ENCODE data around the gene GAS7. TPM values are rescaled to one million over a fixed set of nuclear protein-coding genes. Genes with fewer than 3 reads are reported as not detected.

GAS7 gene
- total RNA-seq, 4 donors from 2014 or later, result 242 to 309 (median 264) TPM

GRCh38 chr17:9951803-9952202 is 246.6 kb downstream of the GAS7 start:
- DNase-seq (ENCODE audit: low spot score in 2 of 2), result no peak
- Histone ChIP-seq H3K36me3 (peaks cover 0 to 24% (median 0%) of the 10 kb centered on the region in 3 donors), H3K4me3 (no peak overlapping the region), H3K27me3 (no peaks in the 10 kb centered on the region), H3K27ac (no peak overlapping the region), H3K4me1 (peaks cover 0 to 39% (median 2%) of the 10 kb centered on the region in 4 donors), H3K9me3 (no peaks in the 10 kb centered on the region)
- TF ChIP-seq CTCF (IDR thresholded peaks at IDR 0.05), result no peak
- TF ChIP-seq POLR2A (IDR thresholded peaks at IDR 0.05), result no peak
- TF ChIP-seq EP300 (IDR thresholded peaks at IDR 0.05), result no peak
- 53 to 69% methylated on average over 5 of the region's 5 CpGs for WGBS, 2 donors

GRCh38 chr17:9948928-9949327 is 249.5 kb downstream of the GAS7 start:
- Histone ChIP-seq H3K27ac (peak overlapping the region in 1 of 4 donors; percentile 58), H3K9me3 (no peaks in the 10 kb centered on the region), H3K4me1 (peaks cover 0 to 21% (median 2%) of the 10 kb centered on the region in 4 donors), H3K36me3 (peaks cover 0 to 44% (median 0%) of the 10 kb centered on the region in 3 donors), H3K4me3 (no peak overlapping the region), H3K27me3 (no peaks in the 10 kb centered on the region)
- 53 to 55% methylated on average over 10 of the region's 10 CpGs for WGBS, 2 donors
- peak; percentile 31 to 37 for DNase-seq (ENCODE audit: low spot score in 2 of 2)
- TF ChIP-seq CTCF (IDR thresholded peaks at IDR 0.05) (no peak), POLR2A (IDR thresholded peaks at IDR 0.05) (no peak), EP300 (IDR thresholded peaks at IDR 0.05) (peak in 1 of 2 donors; percentile 19)

GRCh38 chr17:9944704-9945103 is 253.7 kb downstream of the GAS7 start:
- H3K27ac ChIP-seq, result no peak overlapping the region
- peaks cover 0 to 13% (median 2%) of the 10 kb centered on the region in 4 donors for H3K4me1 ChIP-seq
- no peaks in the 10 kb centered on the region for H3K27me3 ChIP-seq
- TF ChIP-seq CTCF (IDR thresholded peaks at IDR 0.05) (no peak), EP300 (IDR thresholded peaks at IDR 0.05) (no peak), POLR2A (IDR thresholded peaks at IDR 0.05) (no peak)
- peaks cover 0 to 74% (median 6%) of the 10 kb centered on the region in 3 donors for H3K36me3 ChIP-seq
- 81% methylated on average over 7 of the region's 7 CpGs for WGBS, 2 donors
- no peaks in the 10 kb centered on the region for H3K9me3 ChIP-seq
- DNase-seq (ENCODE audit: low spot score in 2 of 2), result no peak
- no peak overlapping the region for H3K4me3 ChIP-seq

- Histone ChIP-seq H3K27me3 (no peaks in the 10 kb centered on the region), H3K4me1 (peaks cover 0 to under 1% (median 0%) of the 10 kb centered on the region in 4 donors), H3K9me3 (peaks cover 0 to 6% (median 0%) of the 10 kb centered on the region in 4 donors), H3K27ac (peak overlapping the region in 1 of 4 donors; percentile 14), H3K36me3 (peaks cover 0 to 87% (median 6%) of the 10 kb centered on the region in 3 donors), H3K4me3 (no peak overlapping the region)
- WGBS, 2 donors, result 82 to 84% methylated on average over 9 of the region's 9 CpGs
- TF ChIP-seq CTCF (IDR thresholded peaks at IDR 0.05) (no peak), EP300 (IDR thresholded peaks at IDR 0.05) (no peak), POLR2A (IDR thresholded peaks at IDR 0.05) (no peak)
- DNase-seq (ENCODE audit: low spot score in 2 of 2), result no peak
Observed at GRCh38 chr17:9943343-9943742, 255.1 kb downstream of the GAS7 start.

GRCh38 chr17:9942885-9943284 is 255.5 kb downstream of the GAS7 start:
- Histone ChIP-seq H3K27me3 (no peaks in the 10 kb centered on the region), H3K4me3 (no peak overlapping the region), H3K4me1 (peaks cover 0 to 2% (median under 1%) of the 10 kb centered on the region in 4 donors), H3K9me3 (peaks cover 0 to 11% (median 0%) of the 10 kb centered on the region in 4 donors), H3K36me3 (peaks cover 0 to 90% (median 6%) of the 10 kb centered on the region in 3 donors), H3K27ac (peak overlapping the region in 1 of 4 donors; percentile 14)
- WGBS, 2 donors, result 77% methylated on average over 12 to 13 of the region's 13 CpGs
- DNase-seq (ENCODE audit: low spot score in 2 of 2), result no peak
- TF ChIP-seq CTCF (IDR thresholded peaks at IDR 0.05) (no peak), POLR2A (IDR thresholded peaks at IDR 0.05) (no peak), EP300 (IDR thresholded peaks at IDR 0.05) (no peak)

Measured in tibial nerve (tissue), 4 donors.